ENCODE results near the gene EIF4A2.
"Not testable (repeated sequence)": the region's sequence is repeated elsewhere in the genome, so short reads cannot be mapped to it uniquely, and the experiment has no call there.

Gene EIF4A2

GRCh38 chr3:186822388-186822759 lies 39.0 kb downstream of the EIF4A2 start:
- DNase-seq = not testable (repeated sequence)

GRCh38 chr3:186823386-186823785 lies 40.0 kb downstream of the EIF4A2 start:
- no peak for DNase-seq

DNA sequence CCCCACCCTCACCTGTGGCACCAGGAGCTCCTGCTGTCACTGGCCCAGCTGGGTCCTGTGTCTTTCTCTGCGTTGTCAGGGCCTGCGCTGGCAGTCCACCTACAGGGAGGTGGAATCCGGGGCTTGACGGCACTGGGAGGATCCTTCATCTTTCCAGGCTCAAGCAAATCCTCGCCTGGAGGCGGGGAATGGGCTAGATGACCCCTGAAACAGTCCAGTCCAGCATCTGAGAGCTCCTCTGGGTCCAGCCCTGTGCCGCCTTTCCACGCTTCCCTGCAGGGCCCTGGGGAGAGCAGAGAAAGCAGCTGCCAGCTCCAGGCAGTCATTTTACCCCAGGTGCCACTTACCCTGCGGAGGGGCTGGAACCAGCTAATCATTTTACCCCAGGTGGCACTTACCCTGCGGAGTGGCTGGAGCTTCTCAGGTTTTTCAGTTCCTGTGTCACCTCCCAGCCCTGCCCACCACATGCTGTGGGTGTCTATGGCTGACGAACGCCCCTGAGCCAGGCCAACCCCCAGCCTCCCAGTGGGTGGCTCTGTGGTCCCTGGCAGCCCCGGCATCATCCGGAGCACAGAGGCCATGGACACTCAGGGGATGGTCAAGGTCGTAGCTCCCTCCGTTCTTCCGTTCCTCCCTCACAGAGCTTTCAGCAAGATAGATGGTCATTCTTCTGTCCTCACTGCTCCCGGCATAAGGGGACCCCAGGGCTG lies 41.2 kb downstream of the EIF4A2 start:
- no peak for DNase-seq

DNA sequence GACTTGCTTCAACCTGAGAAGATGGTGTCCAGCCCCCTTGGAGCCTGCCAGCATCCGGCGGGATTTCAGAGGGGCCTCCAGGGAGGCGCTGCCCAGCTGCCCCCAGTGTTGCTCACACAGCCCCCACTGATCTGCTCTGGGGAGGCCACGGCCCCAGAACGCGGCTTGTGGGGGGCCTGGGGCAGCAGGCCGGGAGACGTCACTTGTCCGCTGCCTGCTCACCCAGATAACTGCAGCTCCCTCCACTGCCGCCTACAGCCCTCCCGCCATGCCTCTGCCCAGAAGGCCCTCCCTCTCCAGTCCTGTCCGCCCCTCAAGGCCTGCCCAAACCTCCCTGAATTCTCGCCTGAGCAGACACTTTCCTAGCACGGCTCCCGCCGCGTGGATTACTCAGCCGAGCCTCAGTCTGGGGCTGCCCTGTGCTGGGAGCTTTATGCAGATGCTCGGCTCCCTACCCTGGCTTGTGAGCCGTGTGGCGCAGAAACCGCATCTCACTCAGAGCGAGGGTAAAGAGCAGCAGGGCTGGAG lies 42.0 kb downstream of the EIF4A2 start:
- peak; percentile 59 for DNase-seq

DNA sequence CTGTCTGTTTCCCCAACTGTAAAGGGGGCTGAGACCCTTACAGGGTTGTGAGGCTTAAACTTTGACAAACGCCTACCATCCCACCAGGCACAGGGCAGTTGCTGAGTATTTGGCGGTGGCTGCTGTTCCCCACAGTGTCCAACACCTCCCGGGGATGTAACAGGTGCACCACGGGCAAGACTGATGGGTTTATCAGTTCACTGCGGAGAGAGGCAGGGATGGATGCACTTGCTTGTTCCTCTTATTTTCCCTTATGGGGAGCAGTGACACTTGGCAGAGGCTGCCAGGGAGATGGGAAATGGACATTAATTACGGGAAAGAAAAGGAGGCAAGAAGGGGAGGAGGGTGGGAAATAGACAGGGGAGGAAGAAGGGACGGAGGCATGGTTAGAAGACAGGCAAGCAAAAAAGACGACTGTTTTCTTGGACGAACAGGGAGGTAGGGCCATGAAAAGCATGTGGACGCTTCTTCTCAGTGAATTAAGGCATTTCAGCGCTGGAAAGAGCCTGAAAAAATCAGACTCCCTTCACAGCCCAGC lies 42.6 kb downstream of the EIF4A2 start:
- no peak for DNase-seq

- DNase-seq = peak; percentile 21
These were observed 43.1 kb downstream of the EIF4A2 start for GRCh38 chr3:186826410-186826975.

DNA sequence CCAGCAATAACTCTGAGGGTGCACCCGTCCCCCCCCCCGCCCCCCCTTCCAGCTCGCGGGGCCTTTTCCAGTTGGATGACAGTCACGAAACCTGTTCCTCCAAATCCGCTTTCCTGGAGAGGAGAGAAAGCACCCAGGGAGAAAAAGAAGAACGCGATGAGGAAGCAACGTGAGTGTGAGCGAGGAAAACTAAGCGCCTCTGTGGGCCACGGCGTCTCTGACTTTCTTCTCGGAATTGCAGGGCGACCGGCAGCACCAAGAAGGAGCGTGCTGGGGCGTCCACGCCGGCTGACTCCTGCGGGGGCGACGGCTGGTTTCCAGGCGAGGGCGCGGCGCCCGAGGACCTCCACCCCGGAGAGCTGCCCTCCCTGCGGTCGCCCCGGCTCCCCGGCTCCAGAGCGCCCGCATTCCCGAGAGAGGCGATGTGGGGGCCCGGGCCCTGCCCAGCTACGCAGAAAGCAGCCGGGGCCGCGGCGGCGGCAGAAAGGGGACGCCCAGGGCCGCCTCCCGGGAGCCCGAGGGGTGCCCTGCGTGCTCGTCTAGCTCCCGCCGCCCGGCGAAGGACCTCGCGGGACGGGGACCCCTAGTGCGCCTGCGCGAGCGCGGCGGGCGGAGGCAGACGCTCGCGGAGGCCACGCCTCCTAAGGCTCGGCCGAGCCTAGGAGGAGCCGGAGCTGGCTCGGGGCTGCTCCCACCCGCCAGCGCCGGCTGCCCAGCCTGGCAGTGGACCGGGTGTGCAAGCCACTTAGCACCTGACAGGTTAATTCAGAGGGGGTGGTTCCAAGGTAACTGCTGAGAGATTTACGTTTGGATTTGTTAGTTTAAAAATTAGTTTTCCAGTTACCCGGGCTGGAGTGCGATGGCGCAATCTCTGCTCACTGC lies 43.8 kb downstream of the EIF4A2 start:
- DNase-seq = peak; percentile 87

- DNase-seq = no peak
These were observed 45.0 kb downstream of the EIF4A2 start for GRCh38 chr3:186828340-186828739.

DNA sequence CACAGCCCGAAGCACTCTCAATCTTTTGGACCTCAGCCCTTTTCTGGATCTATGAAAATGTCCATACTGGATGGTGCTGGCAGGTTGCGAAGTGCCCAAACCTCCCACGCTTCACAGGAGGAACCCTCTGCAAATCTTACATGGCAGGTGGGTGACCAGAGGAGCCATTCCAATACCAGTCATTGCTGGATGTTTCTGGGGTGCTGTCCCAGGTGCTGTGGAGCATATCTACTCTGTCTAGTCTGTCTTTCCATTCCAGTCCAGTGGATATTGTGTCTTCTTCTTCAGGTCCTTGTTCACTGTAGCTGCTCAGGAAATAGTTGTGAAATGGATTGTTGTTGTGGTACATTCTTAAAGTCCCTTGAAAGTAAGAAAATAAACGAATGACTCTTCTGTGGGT lies 48.4 kb downstream of the EIF4A2 start:
- DNase-seq = no peak

GRCh38 chr3:186832276-186832675 lies 48.9 kb downstream of the EIF4A2 start:
- DNase-seq = no peak

Measured in activated naive CD4-positive, alpha-beta T cell treated with anti-CD3 and anti-CD28 coated beads, Interleukin-2, amount 50 U/mL, for 16 hours (primary cell).